HT-29 (cell line): ENCODE data around the gene TMEM131. TPM values are rescaled to one million over a fixed set of nuclear protein-coding genes. Genes with fewer than 3 reads are reported as not detected.

Experiments used
- DNase-seq: peaks from one replicate; pipeline ENCODE4 v3.0.0-alpha.2; 2015; ENCODE audit warnings: low spot score
- total RNA-seq: library from RNA; depleted of rRNA; stranded (reverse); fragments of >200 nt; shearing (Covaris generic); gene quantifications from 2 replicates; pipeline ENCODE4 v1.2.3, GENCODE V29; 2014

The TMEM131 gene
- total RNA-seq, 1 experiment from 2014 or later: 14.1 TPM

DNA sequence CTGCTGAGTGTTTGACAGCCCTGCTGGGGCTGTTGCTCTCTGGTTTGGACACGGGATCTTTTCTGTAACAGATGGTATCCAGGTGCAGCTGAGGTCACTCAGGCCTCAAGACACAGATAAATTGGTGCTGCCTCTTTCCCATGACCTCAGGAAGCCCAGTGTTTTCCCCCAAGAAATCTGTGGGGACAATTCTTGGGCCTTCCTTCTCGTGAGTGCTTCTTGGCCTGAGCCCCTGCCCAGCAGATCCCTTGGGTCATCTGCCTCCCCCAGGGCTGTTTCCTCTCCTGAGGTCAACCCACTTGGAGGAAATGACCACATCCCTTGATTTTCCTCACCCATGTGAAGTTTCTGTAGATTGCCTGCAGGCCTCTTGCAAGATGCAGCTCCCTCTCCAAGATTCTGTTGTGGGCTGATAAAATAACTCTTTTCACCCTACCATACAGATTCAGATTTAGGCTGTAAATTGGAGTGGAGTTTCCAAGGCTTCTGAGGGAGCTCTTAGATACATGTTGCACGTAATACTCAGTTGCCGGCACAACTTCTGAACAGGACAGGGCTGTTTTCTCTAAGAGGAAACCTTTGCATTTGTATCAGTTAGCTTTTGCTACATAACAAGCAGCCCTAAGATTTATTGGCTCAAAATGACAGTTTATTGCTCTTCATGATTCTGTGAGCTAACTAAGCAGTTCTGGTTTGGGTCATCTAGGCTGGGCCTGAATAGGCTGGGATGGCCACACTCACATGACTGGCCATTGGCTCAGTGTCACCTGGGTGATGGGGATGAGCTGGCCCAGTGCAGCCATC, 269.3 kb downstream of the TMEM131 start:
- no peak for DNase-seq

DNA sequence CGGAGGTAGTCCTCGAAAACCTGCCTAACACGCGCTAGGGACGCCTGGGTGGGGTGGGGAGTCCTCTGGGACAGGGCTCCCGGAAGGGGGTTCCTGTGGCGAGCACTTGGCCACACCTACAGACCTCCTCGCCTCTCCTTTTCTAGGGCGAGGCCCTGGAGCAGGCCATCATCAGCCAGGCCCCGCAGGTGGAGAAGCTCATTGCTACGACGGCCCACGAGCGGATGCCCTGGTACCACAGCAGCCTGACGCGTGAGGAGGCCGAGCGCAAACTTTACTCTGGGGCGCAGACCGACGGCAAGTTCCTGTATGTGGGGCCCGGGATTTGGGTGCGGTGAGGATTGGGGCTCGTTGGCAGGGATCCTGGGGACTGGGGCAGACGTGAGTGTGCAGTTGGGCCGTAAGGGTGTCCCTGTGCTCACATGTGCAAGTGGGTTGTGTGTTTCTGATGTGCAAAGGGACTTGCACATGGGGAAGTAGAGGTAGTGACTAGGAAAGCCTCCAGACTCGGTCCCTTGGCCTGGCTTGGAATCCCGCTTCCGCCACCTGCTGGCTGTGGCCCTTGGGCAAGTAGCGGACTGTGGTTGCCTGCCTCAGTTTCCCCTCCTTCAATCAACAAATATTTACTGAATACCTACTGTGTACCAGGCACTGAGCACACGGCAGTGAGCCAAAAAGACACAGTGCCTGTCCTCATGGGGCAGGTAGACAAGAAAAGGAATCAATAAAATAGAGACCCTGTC, 270.6 kb downstream of the TMEM131 start:
- no peak for DNase-seq

GRCh38 chr2:97724501-97724900, 271.2 kb downstream of the TMEM131 start:
- DNase-seq: no peak

DNA sequence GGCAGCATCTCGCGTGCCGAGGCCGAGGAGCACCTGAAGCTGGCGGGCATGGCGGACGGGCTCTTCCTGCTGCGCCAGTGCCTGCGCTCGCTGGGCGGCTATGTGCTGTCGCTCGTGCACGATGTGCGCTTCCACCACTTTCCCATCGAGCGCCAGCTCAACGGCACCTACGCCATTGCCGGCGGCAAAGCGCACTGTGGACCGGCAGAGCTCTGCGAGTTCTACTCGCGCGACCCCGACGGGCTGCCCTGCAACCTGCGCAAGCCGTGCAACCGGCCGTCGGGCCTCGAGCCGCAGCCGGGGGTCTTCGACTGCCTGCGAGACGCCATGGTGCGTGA, 271.7 kb downstream of the TMEM131 start:
- no peak for DNase-seq

- DNase-seq: no peak
Observed at GRCh38 chr2:97723156-97724072, 272.3 kb downstream of the TMEM131 start.

DNA sequence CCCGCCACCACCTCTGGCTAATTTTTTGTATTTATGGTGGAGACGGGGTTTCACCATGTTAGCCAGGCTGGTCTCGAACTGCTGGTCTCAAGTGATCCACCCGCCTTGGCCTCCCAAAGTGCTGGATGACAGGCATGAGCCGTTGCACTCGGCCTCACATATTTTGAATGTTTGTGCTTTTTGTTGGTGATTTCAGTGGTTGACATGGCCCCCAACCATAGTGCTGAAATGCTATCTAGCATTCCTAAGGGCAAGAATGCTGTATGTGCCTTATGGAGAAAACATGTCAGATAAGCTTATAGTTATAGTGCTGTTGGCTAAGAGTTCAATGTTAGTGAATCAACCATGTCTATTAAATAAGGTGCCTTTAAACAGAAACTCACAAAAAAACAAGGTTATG, 273.5 kb downstream of the TMEM131 start:
- DNase-seq: no peak

DNA sequence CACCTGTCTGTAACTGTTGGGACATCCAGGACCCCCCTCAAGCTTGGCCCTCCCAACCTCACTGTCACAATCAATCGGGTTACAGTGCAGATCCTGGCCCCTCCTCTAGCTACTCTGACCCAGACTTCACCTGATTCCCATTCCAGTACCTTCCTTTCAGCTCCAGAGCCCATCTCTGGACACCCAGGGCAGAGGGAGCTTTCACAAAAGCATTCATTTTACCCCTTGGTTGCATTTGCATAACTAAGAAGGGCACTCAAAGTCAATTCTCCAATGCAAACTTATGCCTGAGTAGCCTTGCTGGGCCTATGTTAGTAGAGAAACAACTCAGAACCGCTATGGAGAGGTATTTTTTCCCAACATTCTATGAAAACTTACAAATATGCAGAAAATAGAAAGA, 275.0 kb downstream of the TMEM131 start:
- DNase-seq: no peak

GRCh38 chr2:97719362-97720155, 276.2 kb downstream of the TMEM131 start:
- DNase-seq: no peak

GRCh38 chr2:97718942-97719341, 276.8 kb downstream of the TMEM131 start:
- no peak for DNase-seq

- no peak for DNase-seq
Observed at GRCh38 chr2:97718051-97718882, 277.5 kb downstream of the TMEM131 start.

- DNase-seq: no peak
Observed at GRCh38 chr2:97717613-97717995, 278.1 kb downstream of the TMEM131 start.

DNA sequence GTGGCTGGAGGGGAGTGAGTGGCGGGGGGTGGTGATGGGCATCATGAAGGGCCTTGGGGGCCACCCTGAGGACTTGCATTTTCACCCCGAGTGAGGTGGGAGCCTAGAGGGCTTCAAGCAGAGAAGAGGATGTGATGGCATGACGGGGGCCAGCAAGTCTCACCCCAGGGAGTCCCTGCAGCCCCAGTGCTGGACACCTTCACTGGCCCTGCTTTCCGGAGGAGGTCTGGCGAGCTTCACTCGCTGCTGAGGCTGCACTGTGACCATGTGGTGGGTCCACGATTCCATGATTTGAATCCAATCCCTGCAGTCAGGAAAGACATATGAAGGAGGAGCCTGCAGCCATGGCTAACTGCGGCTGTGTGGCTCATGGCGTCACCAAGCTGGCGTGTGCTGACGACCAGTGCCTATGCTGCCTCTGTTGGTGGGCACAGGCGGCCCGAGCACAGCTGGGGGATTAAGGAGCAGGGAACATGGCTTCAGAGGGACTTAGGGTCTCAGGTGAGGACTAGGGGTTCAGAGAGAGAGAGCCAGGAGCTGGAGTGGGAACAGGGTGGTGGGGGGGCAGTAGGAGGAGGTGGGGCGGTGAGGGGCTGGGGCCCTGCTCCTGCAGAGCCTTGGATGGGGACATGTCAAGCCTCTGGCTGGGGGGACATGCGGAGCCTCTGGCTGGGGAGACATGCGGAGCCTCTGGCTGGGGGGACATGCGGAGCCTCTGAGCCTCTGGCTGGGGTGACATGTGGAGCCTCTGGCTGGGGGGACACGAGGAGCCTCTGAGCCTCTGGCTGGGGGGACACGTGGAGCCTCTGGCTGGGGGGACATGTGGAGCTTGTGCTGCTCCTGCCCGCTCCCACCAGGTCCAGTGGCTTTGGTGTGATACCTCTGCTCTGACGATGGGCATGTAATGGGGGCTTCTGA, 278.8 kb downstream of the TMEM131 start:
- no peak for DNase-seq

GRCh38 chr2:97715951-97716694, 279.6 kb downstream of the TMEM131 start:
- no peak for DNase-seq

GRCh38 chr2:97714950-97715652, 280.6 kb downstream of the TMEM131 start:
- DNase-seq: no peak

DNA sequence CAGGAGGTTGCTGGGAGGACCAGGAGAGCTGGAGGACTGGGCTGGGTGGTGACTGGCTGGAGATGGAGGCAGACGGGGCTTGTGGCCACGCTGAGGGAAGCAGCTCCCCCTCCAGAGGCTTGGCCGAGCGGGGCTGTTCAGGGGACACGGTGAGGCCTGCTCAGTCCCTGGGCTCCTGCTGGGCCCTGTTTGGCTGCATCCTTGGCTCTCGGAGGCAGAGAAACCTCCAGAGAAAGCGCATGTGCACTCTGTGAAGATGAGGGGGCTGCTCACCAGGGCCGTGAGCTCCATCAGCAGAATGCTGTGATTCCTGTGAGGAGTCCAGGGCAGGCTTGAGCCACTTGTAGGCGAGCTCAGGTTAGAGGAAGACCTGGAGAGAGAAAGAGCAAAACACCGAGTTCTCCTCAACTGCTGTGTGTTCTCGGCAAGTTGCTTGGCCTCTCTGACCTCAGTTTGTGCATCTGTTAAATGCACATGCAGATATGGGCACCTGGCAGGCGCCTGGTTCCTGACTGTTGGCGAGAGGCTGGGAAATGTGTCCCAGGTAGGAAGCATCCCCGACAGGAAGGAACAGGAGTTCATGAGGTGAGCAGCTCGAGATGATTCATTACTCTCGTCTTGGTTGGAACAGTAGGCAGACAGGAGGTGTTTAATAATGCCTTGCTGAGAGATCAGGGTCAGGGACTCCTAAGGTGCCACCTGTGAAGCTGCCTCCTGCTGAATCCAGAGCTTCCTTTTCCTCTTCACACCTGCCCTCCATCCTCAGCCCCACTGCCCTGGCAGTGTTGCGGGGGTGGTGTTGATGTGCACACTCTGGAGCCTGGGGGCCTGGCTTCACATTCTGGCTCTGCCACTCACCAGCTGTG, 281.4 kb downstream of the TMEM131 start:
- no peak for DNase-seq

- no peak for DNase-seq
Observed at GRCh38 chr2:97713296-97714083, 282.3 kb downstream of the TMEM131 start, which contains the start of gene ZAP70. Gene ZAP70, plus strand, starts transcription at chr2:97713576. Its CDS starts 10,461 bp downstream, at chr2:97724037.
